ENCODE results near the gene TCF7L2.

The TCF7L2 gene

DNA sequence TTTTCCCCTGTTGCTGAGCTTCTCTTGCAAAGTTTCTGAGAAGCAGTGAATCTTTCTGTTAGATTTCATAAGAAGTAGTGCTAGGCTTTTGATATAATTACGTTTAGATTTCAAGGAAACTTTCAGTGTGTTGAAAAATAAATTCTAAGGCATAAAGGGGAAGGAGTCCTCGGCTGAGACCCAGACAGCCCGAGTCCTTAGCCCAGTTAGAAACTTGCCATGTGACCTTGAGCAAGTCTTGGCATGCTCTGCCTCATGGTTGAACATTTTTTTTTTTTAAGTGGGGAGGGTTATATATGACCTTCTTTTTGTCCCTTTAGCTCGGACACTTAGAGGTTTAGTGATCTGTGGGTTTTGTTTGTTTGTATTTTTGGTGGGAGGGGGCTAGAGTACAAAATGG is 117.5 kb downstream of the TCF7L2 start:
- no peak for DNase-seq (ENCODE audit: low read depth)

DNA sequence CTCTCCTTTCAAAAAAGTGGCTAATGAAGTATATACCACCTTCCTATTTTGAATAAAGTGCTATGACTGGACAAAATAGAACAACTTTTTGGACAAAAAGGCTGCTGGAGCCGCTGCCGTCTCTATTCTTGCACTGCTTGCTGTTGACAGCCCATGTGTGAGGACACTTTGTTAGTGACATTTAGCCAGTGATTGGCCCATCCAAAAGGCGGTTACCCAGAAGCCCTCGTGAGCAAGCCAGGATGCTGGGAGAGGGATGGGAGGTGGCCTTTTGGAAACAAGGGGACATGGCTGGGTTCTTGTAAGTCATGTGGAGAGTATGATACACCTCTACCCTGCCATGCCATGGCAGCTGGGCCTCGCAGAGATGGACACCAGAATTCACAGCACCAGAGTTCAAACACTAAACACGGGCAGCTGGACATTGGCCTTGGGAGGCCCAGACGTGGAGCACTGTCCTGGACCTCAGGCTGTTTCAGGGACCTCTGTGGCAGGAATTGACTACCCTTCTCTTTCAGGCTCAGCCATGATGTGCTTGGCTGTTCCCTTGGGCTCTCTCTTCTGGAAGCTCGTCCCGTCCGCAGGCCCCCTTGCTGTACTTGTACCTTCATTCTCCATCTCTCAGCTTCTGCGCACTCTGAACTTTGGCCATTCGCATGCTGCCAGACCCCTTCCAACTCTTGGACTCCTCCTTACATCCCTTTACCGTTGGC is 118.3 kb downstream of the TCF7L2 start:
- no peak for DNase-seq (ENCODE audit: low read depth)

DNA sequence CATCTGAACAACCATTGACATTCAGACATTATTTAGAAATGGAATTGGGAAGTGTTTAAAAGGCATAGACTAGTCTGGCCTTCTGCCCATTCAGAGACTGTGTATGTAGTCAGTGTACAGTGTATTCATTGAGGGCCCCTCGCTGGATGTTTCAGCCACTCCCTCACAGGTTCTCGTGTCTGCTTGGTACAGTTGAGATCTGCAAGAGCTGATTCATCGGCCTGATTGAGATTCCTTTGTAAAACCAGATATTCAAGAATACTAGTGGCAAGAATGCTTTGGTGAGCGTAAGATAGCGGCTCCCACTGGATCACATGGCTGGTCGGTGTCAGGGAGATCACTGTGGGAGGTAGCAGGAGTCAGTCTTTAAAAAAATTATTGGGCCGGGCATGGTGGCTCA is 119.5 kb downstream of the TCF7L2 start:
- DNase-seq (ENCODE audit: low read depth), result no peak

DNA sequence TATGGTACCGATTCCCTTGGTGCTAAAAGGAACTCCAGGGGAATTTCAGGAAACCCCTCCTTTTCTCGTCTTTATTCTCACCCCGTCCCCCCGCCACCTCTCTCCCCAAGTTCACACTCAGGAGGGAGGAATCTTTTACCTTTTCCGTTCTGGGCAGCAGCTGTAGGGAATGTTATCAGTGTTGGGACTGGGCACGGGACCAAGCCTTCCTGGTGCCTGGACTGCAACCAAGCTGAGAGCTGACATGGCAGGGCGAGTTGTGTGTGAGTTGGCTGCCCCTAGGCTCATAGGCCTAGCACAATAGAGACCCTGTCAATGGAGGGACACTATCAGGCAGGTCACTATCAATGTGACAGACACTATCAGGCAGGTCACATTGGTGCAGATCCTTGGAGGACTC is 121.4 kb downstream of the TCF7L2 start:
- DNase-seq (ENCODE audit: low read depth), result no peak

DNA sequence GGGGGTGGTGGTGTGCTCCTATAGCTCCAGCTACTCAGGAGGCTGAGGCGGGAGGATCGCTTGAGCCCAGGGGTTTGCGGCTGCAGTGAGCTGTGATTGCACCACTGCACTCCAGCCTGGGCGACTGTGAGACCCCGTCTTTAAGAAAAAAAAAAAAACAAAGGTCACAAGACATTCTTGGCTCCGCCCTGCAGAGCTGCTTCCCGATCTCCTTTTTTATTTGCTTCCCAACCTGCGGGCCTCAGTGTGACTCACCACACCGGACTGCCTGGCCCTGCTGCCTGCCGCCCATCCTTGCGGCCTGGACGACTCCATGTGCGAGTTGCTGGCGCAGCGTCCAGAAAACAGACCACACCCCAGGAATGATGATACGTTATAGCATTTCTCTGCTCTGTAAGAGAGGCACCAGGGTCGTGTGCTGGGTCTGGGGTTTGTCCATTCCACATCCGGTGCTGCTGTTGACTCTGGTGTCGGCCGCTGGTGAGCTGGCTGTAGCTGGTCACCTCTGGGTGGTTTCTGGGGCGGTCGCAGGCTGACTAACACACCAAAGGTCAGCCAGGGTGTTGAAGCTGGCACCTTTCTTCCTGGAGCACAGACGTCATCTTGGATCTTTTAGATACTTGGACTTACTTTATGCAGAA is 123.6 kb downstream of the TCF7L2 start:
- no peak for DNase-seq (ENCODE audit: low read depth)

DNA sequence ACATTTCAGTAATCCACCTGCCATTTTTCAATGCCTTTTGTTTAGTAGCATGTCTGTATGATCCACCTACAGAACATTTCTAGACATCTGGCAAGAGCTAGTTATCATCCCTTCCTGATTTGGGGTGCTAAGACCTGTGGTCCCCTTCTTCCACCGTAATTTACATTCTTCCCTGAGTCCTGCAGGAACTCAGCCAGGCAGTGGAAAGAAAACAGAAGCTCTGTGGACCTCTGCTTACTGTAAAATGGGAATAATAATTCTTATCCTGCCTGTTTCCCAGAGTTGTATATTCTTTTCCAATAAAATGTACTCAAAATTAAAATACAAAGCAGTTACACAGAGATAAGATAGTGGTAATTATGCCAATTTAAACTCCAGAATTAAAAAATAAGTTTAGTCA is 126.9 kb downstream of the TCF7L2 start:
- DNase-seq (ENCODE audit: low read depth), result no peak

DNA sequence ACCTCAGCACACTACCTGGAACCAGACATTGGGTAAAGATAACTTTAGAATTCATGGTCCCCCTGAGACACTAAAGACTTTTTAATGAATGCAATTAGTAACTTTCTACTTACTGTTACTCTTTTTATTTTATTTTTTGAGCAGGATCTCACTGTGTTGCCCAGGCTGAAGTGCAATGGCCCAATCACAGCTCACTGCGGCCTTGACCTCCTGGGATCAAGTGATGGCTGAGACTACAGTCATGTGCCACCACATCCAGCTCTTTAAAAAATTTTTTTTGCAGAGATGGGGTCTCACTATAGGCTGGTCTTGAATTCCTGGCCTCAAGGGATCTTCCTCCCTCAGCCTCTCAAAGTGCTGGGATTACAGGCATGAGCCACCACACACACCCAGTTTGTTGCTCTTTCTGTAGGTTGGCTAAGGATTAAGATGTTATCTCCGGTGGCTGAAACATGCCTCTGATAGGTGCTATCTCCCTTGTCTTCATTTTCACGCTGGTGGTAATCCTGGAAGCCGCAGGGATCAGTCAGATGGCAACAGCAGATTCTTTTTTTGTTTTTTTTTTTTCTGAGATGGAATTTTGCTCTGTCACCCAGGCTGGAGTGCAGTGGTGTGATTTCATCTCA is 128.3 kb downstream of the TCF7L2 start:
- DNase-seq (ENCODE audit: low read depth), result no peak

DNA sequence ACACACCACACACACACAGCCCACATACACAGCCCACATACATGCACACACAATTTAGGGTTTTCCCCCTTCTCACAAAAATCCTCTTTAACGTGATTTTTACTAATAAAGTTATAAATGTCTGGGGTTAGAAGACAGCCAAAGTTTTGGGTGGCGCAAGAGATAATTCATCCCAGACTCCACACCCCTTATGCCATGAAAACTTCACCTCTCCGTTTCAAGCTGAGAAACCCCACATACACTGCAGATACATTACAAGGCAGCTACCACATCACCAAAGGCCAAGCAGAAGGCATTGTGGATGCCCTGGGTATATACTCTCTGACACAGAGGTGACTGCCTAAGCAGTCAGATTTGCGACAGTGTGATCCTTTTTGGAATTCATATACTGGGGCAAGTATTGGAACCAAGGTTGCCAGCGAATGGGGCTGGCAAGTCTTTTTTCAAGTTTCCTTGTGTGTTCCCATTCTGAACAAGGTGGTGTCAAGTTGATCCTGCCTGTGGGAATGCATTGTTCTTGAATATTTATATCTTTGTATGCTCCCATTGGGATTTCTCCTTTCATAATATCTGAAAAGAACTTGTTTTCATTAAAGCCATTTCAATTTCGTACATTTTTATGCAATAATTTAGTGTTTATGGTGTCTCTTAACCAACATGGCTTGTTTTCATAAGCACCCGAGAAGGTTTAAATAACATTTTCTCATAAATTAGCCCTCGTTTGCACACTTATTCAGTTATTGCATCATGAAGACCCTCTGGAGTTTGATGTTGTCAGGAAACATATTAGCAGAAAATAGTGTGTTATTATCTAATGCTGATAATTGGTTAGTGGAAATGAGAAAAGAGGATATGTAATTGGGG is 130.2 kb downstream of the TCF7L2 start:
- DNase-seq (ENCODE audit: low read depth), result no peak

DNA sequence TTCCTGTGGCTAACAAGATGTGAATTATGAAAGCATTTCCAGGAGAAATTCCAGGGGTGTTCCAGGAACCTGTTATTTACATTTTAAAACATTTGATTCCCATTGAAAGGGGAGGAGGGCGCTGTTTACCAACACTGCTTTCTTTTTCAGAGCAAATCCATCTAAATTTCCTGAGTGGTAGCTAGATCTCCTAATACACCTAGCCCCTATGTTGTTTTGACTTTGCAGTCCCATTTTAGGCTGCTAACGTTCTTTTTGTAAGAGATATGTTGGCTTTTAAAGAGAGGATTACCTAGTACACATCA is 130.8 kb downstream of the TCF7L2 start:
- DNase-seq (ENCODE audit: low read depth), result no peak

DNA sequence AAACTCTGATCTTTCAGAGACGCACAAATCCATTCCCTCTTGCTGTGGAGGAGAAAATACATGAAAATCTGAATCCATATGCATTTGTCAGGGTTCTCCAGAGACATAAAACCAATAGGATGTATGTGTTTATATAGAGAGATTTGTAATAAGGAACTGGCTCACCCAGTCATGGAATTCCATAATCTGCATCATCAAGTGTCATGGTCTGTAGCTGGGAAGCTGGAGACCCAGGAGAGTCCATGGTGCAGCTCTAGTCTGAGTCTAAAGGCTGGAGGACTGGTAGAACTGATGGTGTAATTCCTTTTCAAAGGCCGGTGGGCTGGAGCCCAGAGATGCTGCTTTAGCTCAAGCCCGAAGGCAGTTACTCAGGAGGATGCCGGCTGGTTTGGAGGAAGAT is 134.0 kb downstream of the TCF7L2 start:
- no peak for DNase-seq (ENCODE audit: low read depth)

DNA sequence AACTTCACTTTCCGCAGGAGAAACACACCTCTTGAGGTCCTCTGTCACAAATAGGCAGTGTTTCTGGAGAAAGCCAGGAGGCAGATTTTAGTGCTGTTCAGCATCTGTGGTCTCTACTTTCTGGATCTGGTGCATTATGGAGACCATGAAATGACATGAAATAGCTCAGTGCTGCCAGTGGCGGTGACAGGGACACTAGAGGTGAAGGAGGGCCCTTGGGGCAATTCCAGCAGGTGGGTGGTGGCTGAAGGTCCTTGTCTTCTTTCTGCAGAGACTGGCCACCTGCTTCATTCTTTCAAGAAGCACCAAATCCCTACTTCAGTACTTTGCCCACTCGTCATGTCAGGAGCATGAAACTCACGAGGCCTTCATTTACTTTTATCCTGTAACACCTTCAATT is 135.7 kb downstream of the TCF7L2 start:
- DNase-seq (ENCODE audit: low read depth), result no peak

DNA sequence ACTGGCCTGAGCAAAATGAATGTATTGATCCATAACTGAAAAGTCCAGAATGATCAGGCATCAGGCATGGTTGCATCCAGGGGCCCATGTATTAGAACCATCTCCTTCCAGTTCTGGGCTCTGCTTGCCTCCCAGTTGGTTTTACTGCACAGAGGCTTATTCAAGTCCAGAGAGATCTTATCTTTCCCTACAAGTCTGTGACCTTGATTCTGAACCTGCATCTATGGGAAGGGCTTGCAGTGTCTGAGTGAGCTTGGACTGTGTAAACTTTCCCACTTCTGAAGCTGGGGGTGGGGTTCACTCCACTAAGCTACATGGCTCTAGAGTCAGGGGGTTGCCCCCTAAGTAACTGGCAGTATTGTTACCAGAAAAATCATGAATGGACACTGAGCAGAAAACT is 136.2 kb downstream of the TCF7L2 start:
- no peak for DNase-seq (ENCODE audit: low read depth)

DNA sequence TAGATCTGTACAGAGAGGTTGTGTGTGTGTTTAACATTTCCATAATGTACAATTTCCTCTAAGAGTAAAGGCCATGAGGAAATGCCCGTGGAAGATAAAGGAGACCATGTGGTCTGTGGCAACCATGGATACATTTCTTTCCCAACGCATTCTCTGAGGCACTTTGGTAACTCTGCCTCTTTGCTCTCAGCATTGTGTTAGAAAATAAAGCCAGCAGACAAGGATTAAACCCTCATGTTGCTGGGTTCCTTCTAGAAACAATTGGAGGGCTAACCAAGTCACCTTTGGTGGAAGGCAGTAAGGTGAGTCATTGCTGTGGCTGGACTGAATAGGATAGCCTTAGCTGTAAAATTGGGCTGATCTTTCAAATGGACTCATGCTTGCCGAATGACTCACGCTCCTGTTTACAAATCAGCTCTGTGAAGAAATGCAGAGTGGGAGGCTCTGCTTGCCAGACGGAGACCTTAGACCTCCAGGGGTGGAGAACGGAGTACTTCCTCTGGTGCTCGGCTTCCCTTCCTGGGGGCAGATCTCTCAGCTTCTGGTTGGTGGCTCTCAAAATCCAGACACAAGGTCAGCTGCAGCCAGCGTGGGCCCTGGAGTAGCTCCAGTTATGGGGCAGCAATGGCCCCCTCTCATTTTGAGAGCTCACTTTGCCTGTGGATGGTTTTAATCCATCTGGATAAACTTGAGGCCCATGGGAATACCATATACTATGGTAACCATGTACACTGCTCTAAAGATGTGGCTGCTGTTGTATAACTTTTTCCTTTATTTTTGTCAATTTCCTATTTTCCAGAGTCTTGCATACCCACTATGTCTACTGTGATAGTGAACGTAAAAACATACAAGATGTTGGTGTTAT is 137.3 kb downstream of the TCF7L2 start:
- no peak for DNase-seq (ENCODE audit: low read depth)

DNA sequence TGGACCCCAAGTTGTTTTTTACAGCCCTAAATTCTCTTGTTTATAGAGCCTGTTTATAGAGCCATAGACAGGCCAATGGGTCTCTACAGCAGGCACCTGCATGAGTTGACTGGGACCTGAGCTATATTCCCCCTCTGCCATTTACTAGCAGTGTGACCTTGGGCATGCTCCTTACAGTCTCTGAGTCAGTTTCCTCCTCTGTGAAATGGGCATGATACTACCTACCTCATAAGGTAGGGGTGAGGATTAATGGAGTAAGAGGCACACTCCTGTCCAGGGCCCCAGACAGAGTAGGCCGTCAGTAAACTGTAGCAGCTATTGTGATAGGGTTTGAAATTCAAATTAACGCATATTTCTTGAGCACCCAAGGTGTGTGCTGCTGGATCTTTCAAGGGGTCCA is 138.1 kb downstream of the TCF7L2 start:
- no peak for DNase-seq (ENCODE audit: low read depth)

DNA sequence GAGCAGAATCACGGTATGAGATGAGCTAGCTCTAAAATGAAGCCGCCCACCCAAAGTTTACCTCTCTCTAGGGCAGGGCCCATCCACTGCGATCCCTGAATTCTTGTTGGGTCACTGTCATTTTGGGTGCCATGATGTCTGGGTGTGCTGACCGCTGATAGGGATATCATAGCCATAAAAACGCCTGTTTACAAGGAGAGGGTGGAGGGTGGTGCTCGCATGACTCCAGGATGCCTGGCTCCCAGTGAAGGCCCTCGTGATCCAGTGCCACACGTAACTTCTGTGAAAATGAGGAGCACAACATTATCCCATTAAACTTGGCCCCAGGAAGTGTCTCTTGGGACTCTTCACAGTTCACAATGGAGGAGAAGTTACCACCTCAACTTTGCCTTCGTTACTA is 139.5 kb downstream of the TCF7L2 start:
- no peak for DNase-seq (ENCODE audit: low read depth)

DNA sequence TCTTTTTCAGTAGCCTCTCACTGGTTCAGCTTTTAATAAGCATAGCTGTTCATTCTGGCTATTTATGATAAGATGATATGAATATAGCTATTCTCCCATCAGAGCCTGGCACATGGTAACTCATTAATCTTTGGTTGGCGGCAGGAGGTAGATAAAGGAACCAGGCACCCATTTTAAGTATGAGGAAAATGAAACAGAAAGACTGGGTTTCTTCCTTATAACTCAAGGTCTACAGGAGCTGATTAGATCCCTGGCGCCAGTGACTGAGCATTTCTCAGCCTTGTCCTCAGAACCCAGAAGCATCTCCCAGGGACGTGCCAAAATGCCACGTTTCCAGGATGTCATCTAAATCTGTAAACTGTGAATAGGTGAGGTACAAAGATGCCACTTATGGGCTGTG is 141.9 kb downstream of the TCF7L2 start:
- DNase-seq (ENCODE audit: low read depth), result no peak

DNA sequence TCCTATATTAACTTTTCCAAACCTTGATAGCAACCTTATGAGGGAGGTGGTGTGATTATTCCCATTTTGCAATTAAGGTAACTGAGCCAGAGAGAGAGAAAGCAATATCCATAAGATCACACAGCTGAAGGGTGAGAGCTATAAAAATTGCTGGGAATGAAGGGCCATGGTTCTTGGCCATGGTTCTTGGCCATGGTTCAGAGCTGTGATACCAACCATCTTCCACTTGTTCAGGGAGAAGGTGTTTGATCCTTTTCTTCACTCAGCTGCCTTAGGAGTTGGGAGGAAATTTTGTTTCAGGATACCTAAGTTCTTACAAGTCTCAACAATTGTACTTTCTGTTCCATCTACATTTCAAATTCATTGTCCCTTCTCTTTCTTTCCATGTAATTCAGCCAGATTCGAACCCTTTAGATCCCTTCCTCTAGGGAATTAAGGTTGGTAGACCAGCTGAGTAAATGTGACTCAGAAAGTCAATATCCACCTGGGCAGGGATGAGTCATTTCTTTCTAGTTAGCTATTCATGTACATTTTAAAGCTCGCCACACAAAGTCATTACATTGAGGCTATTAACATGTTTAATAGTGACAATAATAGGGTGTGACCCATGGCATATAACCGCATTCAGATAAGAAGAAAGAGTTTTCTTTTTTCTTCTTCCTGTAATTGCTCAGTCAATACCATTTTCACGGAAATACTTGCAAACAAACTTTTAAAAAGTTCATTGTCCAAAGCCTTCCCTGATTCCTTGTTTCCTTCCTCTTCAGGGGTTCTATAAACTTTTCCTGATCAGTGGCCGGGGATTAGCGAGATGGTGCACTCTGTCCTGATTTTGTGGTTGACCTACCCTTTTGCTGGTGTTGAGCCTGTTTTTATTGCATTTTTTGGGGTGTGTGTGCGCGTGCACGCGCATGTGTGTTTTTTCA is 143.4 kb downstream of the TCF7L2 start:
- no peak for DNase-seq (ENCODE audit: low read depth)

DNA sequence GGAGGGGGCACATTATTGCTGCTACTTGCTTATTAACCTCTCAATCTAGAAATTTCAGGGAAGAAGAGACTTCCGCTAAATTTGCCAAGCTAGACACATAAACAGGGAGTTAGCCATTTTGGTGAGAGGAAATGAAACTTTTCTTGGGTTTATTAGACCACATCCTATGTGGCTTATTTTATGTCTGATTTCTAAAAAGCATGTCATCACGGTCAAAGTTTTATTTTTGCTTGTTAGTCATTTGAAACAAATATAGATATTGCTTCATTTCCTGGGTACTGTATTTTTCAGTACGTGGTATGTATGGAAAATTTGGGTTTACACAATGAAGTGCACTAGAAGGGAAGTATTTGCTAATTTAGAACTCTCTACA is 144.1 kb downstream of the TCF7L2 start:
- no peak for DNase-seq (ENCODE audit: low read depth)

DNA sequence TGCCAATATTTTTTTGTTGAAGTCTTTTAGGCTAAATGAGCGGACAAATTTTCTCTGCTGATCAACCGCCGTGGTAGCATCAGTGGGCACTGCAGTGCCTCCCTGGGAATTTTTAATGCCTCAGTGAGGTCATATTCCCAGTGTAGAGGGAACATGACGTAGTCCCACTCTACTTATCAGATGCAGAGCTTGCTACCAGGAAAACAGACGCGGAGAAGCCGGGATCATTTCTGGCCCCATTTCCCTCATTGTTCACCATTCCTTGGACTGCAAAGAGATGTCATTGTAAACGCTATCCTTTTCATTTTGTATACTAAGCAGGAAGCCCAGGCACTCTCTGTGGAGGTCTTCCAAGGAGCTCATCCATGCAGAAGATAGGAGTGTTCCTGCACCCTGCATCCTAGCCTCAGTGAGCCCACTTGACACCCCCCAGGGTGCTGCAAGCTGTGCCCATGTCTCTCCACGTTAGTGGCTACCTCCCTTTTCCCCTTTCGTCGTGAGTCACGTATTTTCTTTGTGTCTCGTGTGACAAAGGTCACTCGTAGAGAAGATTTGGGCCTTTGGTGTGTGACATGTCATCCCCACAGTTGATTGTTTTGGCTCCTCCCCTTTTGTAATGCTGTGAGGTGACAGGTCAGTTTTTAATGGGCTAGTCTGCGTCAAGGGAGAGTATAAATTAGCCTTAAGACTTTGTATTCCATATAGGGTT is 145.5 kb downstream of the TCF7L2 start:
- DNase-seq (ENCODE audit: low read depth), result no peak
